Erythroblast (primary cell): Measurements from ENCODE around the gene LAMB4.

ENCODE experiments used
- GATA1 ChIP-seq: IDR thresholded peaks from 2 replicates; pipeline ENCODE4 v1.6.1; 2011; ENCODE audit warnings: low read depth, mild to moderate bottlenecking, control low read depth, low read length, moderate library complexity
- POLR2A ChIP-seq: IDR thresholded peaks from 2 replicates; pipeline ENCODE4 v1.6.1; 2011; ENCODE audit warnings: mild to moderate bottlenecking, low read length

- TF ChIP-seq POLR2A (no peak), GATA1 (no peak)
Measured at GRCh38 chr7:108038986-108039385, 91.2 kb downstream of the LAMB4 start.
